ENCODE measurements around the gene EFNB2. TPM values are rescaled to one million over a fixed set of nuclear protein-coding genes. Genes with fewer than 3 reads are reported as not detected.

EFNB2 gene
- total and polyA plus RNA-seq, 2 of the 8 experiments (the other 6 are each of a cell fraction or from before 2014, with no cell fraction given): 8.2 to 12.0 TPM

DNA sequence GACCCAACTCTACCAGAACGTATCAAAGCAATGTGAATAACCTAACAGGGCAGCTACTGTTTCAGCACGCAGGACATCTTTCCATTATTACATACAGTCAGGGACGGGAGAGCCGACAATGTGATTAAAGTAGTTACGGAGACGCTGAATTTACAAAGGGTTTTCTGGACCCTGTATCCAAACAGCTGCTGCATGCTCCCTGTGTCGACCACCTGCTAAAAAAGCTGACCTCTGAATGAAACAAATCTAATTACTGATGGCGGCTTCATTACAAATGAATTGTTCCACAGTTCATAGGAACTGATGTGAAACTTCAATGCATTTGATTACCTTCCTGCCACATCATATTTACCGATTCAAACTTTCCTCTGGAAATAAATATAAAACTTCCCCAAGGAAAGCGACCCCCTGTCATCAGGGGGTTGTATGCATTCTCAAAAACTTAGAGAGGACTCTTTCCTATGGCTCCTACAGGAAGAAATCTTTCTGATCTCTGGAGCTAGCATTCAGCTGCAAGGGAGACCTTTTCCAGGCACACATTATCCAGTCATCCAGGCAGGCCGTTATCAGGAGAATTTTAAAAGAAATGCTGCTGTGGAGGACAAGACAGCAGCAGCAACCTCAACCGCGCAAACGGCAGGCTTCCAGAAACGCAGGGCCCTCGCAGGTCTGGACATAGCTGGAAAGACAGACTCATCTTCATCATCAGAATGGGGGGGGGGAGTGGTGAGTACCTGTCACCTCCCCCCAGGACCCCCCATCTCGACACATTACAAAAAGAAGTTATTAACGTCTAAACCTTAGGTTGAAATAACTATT is 3.1 kb downstream of the EFNB2 start:
- Histone ChIP-seq H3K27me3 (replicated peaks in 1 of 4; ENCODE audit: control insufficient read depth in 3 of 4, extremely low read depth in 1 of 4, insufficient read depth in 3 of 4, low read length in 3 of 4) (peaks cover 0 to 14% (median 7%) of the 10 kb centered on the region in 4 experiments; a peak in 5 of 7 replicates), H3K56ac (replicated peaks; ENCODE audit: insufficient read length, low read depth, low read length) (no peak overlapping the region), H3K18ac (ENCODE audit: extremely low read depth, low read length) (peak overlapping the region; percentile 39), H3K23ac (ENCODE audit: insufficient read length) (no peak overlapping the region), H3K4me3 (ENCODE audit: extremely low read depth in 1 of 4, insufficient read depth in 2 of 4, low read depth in 3 of 4, low read length in 4 of 4) (peak overlapping the region; percentile 20 to 84 (median 26); a peak in 7 of 8 replicates), H2BK15ac (ENCODE audit: low read length) (no peak overlapping the region), H3K4ac (replicated peaks; ENCODE audit: insufficient read length, low read depth, low read length) (no peak overlapping the region), H2BK20ac (ENCODE audit: low read length) (no peak overlapping the region), H2BK5ac (ENCODE audit: low read depth, low read length) (no peak overlapping the region), H4K5ac (ENCODE audit: insufficient read length, low read depth, low read length) (no peak overlapping the region), H3K4me1 (replicated peaks in 1 of 4; ENCODE audit: control insufficient read depth in 3 of 4, insufficient read depth in 4 of 4, low read length in 3 of 4) (peaks cover 12 to 39% (median 22%) of the 10 kb centered on the region in 4 experiments; a peak in 6 of 7 replicates), H4K20me1 (replicated peaks in 1 of 2; ENCODE audit: control insufficient read depth in 1 of 2, insufficient read depth in 2 of 2, low read length in 2 of 2) (peaks cover 4 to 8% of the 10 kb centered on the region in 2 experiments), H3K27ac (ENCODE audit: low read depth, low read length) (no peak overlapping the region), H3K79me2 (ENCODE audit: control insufficient read depth in 1 of 2, insufficient read depth in 2 of 2, low read length in 2 of 2) (peaks cover 0 to 60% of the 10 kb centered on the region in 2 experiments; a peak in 2 of 4 replicates), H2AK5ac (ENCODE audit: low read depth, low read length) (no peak overlapping the region), H2BK120ac (replicated peaks; ENCODE audit: low read depth, low read length) (no peak overlapping the region), H2AFZ (ENCODE audit: low read length) (no peak overlapping the region), H3K23me2 (ENCODE audit: low read depth, low read length) (peaks cover 14% of the 10 kb centered on the region), H3K79me1 (ENCODE audit: low read depth, low read length) (no peaks in the 10 kb centered on the region), H3K9ac (replicated peaks in 1 of 4; ENCODE audit: extremely low read depth in 1 of 4, low read depth in 3 of 4, low read length in 3 of 4) (no peak overlapping the region), H3K14ac (ENCODE audit: insufficient read length) (no peak overlapping the region), H3K4me2 (ENCODE audit: insufficient read depth in 1 of 2, low read depth in 2 of 2, low read length in 2 of 2) (peak overlapping the region; percentile 86 to 94), H4K91ac (replicated peaks; ENCODE audit: insufficient read length, low read length) (no peak overlapping the region), H3K36me3 (ENCODE audit: control insufficient read depth in 2 of 4, insufficient read depth in 4 of 4, low read length in 3 of 4) (no peaks in the 10 kb centered on the region), H3K9me3 (ENCODE audit: insufficient read depth in 2 of 2, low read depth in 1 of 2, low read length in 1 of 2) (no peaks in the 10 kb centered on the region), H2BK12ac (ENCODE audit: low read depth, low read length) (no peak overlapping the region), H4K8ac (ENCODE audit: extremely low read depth, insufficient read depth, low read length) (no peak overlapping the region)
- 34% methylated on average over 18 of the region's 18 CpGs; no CpG with 5 or more reads in 1 of the 2 experiments for WGBS, 2 experiments (ENCODE audit: extremely low coverage in 1 of 2, insufficient coverage in 1 of 2, insufficient read length in 1 of 2, insufficient replicate concordance in 2 of 2, low coverage in 1 of 2, low lambda C conversion rate in 2 of 2, missing lambda C conversion rate in 1 of 2)
- CTCF ChIA-PET (ENCODE audit: partially characterized antibody): interaction anchor here (0.7 to 1.7 kb wide), 17 partner anchors 9 to 1122 kb away, joined by 3 to 5 read pairs (median 4); no protein-coding TSS in a partner anchor
- DNase-seq (ENCODE audit: low read depth in 1 of 2, low spot score in 2 of 2): no peak
- no peak for FAIRE-seq
- POLR2A ChIA-PET (ENCODE audit: partially characterized antibody): interaction anchor here (1.0 kb wide), 1 partner anchor 319 kb away, joined by 3 read pairs; no protein-coding TSS in a partner anchor
- no peak for TF ChIP-seq GTF2F1 (IDR thresholded peaks at IDR 0.05; ENCODE audit: borderline replicate concordance, low read depth, low read length)
- TF ChIP-seq SP4 (IDR thresholded peaks at IDR 0.05; ENCODE audit: low read length): no peak
- TF ChIP-seq KDM5A (IDR thresholded peaks at IDR 0.05; ENCODE audit: low read length): no peak
- no peak for TF ChIP-seq SRF (IDR thresholded peaks at IDR 0.05; ENCODE audit: low read depth, low read length)
- TF ChIP-seq SP1 (IDR thresholded peaks at IDR 0.05; ENCODE audit: low read depth, low read length): no peak
- TF ChIP-seq, protein P1, sequence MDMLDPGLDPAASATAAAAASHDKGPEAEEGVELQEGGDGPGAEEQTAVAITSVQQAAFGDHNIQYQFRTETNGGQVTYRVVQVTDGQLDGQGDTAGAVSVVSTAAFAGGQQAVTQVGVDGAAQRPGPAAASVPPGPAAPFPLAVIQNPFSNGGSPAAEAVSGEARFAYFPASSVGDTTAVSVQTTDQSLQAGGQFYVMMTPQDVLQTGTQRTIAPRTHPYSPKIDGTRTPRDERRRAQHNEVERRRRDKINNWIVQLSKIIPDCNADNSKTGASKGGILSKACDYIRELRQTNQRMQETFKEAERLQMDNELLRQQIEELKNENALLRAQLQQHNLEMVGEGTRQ (IDR thresholded peaks at IDR 0.05; ENCODE audit: low read length): no peak
- TF ChIP-seq POU5F1 (IDR thresholded peaks at IDR 0.05; ENCODE audit: low read depth, low read length): no peak
- no peak for TF ChIP-seq SIN3A (conservative IDR thresholded peaks at IDR 0.05 in 1 of 2, IDR thresholded peaks at IDR 0.05 in 1 of 2; ENCODE audit: low read depth in 1 of 2, low read length in 2 of 2)
- no peak for TF ChIP-seq JUND (IDR thresholded peaks at IDR 0.05; ENCODE audit: low read length)
- TF ChIP-seq BACH1 (IDR thresholded peaks at IDR 0.05; ENCODE audit: low read length): no peak
- no peak for TF ChIP-seq SAP30 (IDR thresholded peaks at IDR 0.05; ENCODE audit: insufficient read depth, insufficient replicate concordance, low read length)

Measured in H1 (cell line).